Upper lobe of left lung (tissue), 6 donors: ENCODE results near the gene PREP. TPM values are rescaled to one million over a fixed set of nuclear protein-coding genes. Genes with fewer than 3 reads are reported as not detected.

Experiments
- total RNA-seq, 6 donors: library from RNA; depleted of rRNA in 4 of 6; stranded (reverse); fragments of >200 nt in 4 of 6; gene quantifications; one replicate each; pipeline versions ENCODE4 v1.1.0 to v1.2.1, GENCODE V29; 2016 to 2021
- donor health status: DM: no; HTN: no; CAD: no; lungs with moderate emphysema.
- donor health status: DM: no; HTN: yes; CAD: no; lungs with severe emphysema.

The PREP gene
- total RNA-seq, 6 donors from 2014 or later = 12.1 to 31.0 (median 28.9) TPM

Other genes with a start within 250 kb of the PREP start
- 1 to 10 TPM in 1 of 6 donors, under 1 TPM in 2, not detected in 3; 0.34 to 6.8 (median 0.57) TPM for gene POPDC3, start 223.1 kb downstream of the PREP start, total RNA-seq